ENCODE measurements around the gene UGGT1.

GRCh38 chr2:128199141-128199540 lies 108.1 kb downstream of the UGGT1 start:
- TF ChIP-seq CTCF (IDR thresholded peaks at IDR 0.05; ENCODE audit: insufficient read depth, low read depth, low read length), result no peak
- TF ChIP-seq EZH2 (IDR thresholded peaks at IDR 0.05; ENCODE audit: insufficient read depth, low read length), result no peak
